ENCODE data around the gene NDUFA13.

DNA sequence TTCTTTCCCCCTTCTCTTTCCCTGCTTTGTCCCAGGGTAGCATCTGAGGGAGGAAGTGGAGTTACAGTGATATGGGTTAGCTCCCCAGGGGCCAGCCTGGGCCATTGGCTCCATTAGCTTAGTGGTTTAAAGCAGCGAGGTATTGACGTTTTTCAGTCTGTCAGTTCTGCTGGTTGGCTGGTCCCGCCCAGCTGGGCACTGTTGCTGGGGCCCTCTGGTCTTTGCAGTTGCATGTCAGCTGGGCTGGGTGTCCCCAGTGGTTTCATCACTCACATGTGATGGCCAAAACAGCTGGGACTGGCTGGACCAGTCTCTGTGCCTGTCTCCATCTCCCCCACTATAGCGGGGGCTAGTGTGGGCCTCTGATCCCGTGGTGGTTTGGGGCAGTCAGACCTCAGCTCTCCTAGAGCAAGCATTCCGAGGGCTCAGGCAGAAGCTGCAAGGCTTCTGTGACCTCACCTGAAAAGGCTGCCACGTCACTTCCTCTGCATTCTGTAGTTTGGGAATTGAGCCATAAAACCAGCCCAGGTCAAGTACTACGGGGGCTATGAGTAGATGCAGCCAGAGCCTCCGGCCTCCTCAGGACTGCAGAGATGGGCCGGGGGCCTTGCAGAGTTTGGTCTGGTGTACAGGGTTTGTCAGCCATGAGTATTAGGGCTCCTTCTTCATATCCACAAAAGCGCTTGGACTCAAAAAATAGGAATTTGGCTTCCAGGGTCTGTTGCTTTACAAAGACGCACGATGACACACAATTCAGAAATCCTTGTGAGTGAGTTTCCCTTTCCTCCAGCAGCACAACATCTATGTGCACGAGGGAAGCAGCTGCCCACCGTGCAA lies 30.6 kb upstream of the NDUFA13 start:
- TF ChIP-seq CTCF (conservative IDR thresholded peaks at IDR 0.05; ENCODE audit: low read length) (no peak), EZH2phosphoT487 (IDR thresholded peaks at IDR 0.05; ENCODE audit: borderline replicate concordance) (no peak)
